GM12875 (cell line): ENCODE results near the gene HPCAL1.

Experiments
- H3K4me3 ChIP-seq: one replicate; pipeline ENCODE4 v1.5.1; 2011; ENCODE audit warnings: low read depth, low read length, control low read depth
- CTCF ChIP-seq: IDR thresholded peaks from 2 replicates; pipeline ENCODE4 v1.5.1; 2011; ENCODE audit warnings: low read depth, mild to moderate bottlenecking, control low read depth, inconsistent platforms, low read length, moderate library complexity, borderline replicate concordance; ENCODE audit not compliant: insufficient read depth

HPCAL1 gene

DNA sequence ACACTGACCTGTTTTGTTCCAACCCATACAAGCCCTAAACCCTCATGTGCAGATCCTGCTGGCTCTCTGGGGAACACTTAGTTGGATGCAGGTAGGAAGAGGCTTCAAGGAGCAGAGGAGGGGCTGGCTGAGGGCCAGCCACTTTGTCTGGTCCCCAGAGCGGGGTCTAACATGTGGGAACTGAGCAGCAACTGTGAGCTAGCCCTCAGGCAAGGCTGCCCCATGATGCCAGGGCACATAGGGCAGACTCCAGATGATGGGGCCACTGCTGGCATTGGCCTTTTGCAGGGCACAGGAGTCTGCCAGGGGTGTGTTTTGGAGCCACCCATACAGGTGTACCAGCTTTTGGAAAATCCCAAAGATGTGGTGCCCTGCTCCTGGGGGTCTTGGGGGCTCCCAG is 67.7 kb downstream of the HPCAL1 start:
- TF ChIP-seq CTCF: no peak
- no peak overlapping the region for H3K4me3 ChIP-seq

DNA sequence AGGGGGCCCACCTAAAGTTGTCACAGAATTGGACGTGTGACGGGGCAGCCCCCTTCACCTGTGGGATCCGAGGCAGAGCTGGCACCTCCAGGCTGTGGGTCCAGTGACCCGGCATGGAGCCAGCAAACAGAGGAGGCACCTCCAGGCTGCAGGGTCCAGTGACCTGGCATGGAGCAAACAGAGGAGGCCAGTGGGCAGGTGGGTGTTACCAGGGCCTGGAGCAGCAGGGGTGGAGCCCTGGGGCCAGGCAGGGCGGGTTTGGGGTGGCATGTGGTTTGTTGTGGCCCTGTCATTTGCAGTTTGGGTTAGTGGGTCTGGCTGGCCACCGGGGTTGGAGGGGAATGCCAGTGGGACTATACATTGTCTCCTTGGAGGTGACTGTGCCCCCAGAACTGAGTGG is 68.2 kb downstream of the HPCAL1 start:
- no peak overlapping the region for H3K4me3 ChIP-seq
- no peak for TF ChIP-seq CTCF

- TF ChIP-seq CTCF: no peak
- H3K4me3 ChIP-seq: no peak overlapping the region
Observed at GRCh38 chr2:10371441-10372196, 68.9 kb downstream of the HPCAL1 start.

DNA sequence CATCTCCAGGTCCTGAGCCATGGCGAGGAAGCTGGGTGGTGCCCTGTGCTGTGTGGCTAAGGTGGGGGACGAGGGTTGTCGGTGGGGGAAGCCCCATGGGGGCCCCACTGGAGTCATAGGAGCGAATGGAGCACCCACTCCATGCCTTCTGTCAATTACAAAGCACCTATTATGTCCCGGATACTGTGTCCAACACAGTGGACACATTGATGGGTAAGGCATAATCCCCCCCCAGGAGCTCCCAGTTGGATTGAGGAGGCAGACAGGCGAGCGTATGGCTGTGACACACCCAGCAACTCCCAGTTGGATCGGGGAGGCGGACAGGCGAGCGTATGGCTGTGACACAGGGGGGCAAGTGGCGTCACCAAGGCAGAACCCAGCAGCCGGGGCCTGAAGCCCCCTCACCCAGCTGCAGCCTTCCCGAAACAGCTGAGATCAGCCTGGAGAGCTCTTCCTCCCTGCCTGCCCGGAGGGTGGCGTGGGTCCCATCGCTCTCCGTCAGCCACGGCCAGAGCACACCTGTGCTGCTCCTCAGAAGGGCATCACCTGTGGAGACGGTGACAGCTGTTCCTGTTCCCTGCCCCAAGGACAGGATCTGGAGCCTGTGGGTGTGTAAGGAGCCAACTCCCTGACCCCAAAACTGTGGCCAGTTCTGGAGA is 69.6 kb downstream of the HPCAL1 start:
- H3K4me3 ChIP-seq: no peak overlapping the region
- TF ChIP-seq CTCF: no peak

GRCh38 chr2:10372862-10373240 is 70.1 kb downstream of the HPCAL1 start:
- no peak for TF ChIP-seq CTCF
- H3K4me3 ChIP-seq: no peak overlapping the region

- H3K4me3 ChIP-seq: no peak overlapping the region
- no peak for TF ChIP-seq CTCF
Observed at GRCh38 chr2:10373931-10374330, 71.2 kb downstream of the HPCAL1 start.

DNA sequence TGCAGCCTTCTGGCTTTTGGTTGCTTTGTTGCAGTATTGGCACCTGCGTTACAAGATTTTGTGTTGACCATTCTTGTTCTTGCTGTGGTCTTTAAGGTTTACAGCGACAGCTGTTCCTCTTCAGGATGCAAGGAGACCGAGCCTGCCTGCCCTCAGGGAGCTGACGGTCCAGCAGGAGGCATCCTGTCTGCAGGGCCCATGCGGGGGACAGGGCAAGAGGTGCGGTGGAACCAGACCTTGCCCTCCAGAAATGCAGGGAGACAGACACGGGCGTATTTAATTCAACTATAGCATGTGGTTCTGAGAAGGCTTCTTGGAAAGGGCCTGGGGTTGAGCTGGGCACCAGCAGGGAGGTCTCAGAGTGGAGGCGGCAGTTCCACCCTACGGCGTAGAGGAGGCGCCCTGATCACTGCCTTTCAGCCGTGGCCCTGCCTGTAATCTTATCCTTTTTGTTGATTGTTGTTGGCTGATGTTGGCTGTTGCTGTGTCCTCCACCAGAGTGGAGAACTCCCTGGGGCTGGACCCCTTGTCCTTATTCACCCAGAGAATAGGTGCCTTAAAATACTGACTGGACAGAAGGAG is 71.7 kb downstream of the HPCAL1 start:
- no peak overlapping the region for H3K4me3 ChIP-seq
- TF ChIP-seq CTCF: no peak
